ENCODE measurements around the gene SBF2. TPM values are rescaled to one million over a fixed set of nuclear protein-coding genes. Genes with fewer than 3 reads are reported as not detected.

Gene SBF2
- total and polyA plus RNA-seq, 2 of the 13 experiments (the other 11 are each of a cell fraction or from before 2014, with no cell fraction given): 24.0 to 45.8 TPM

GRCh38 chr11:9757809-9758636, 536.0 kb downstream of the SBF2 start (continued):
- TF ChIP-seq ZNF572 (CRISPR knock-in tag; IDR thresholded peaks at IDR 0.05) (no peak), ZNF879 (CRISPR knock-in tag; IDR thresholded peaks at IDR 0.05) (peak; percentile 47; the same call in 1 of the 2 replicates), RBFOX2 (IDR thresholded peaks at IDR 0.05; ENCODE audit: low read depth, low read length) (peak; percentile 82), ZNF644 (CRISPR knock-in tag; IDR thresholded peaks at IDR 0.05; ENCODE audit: low read depth) (no peak), PATZ1 (CRISPR knock-in tag; IDR thresholded peaks at IDR 0.05) (peak; percentile 93), ZNF557 (CRISPR knock-in tag; IDR thresholded peaks at IDR 0.05) (no peak), HNRNPK (IDR thresholded peaks at IDR 0.05; ENCODE audit: low read depth, low read length, poor library complexity, severe bottlenecking) (no peak), DR1 (CRISPR knock-in tag; IDR thresholded peaks at IDR 0.05) (no peak; the same call in 1 of the 2 replicates), HOXA9 (CRISPR knock-in tag; IDR thresholded peaks at IDR 0.05; ENCODE audit: borderline replicate concordance) (no peak), ZNF749 (CRISPR knock-in tag; IDR thresholded peaks at IDR 0.05; ENCODE audit: borderline replicate concordance) (0 out of 2 replicates have a peak, but pooled peaks have one; percentile 55), ETV5 (CRISPR knock-in tag; IDR thresholded peaks at IDR 0.05; ENCODE audit: borderline replicate concordance) (peak; percentile 11; the same call in 1 of the 2 replicates), BRCA1 (CRISPR knock-in tag; IDR thresholded peaks at IDR 0.05) (no peak), ZNF383 (CRISPR knock-in tag; IDR thresholded peaks at IDR 0.05; ENCODE audit: borderline replicate concordance) (no peak), HDAC2 (CRISPR knock-in tag; IDR thresholded peaks at IDR 0.05) (0 out of 2 replicates have a peak, but pooled peaks have one; percentile 44), CTCF (CRISPR knock-in tag; IDR thresholded peaks at IDR 0.05) (peak; percentile 71; the same call in 1 of the 2 replicates), ZSCAN30 (CRISPR knock-in tag; IDR thresholded peaks at IDR 0.05) (0 out of 2 replicates have a peak, but pooled peaks have one; percentile 50), ZNF510 (CRISPR knock-in tag; IDR thresholded peaks at IDR 0.05; ENCODE audit: low read depth) (no peak), ZSCAN31 (CRISPR knock-in tag; IDR thresholded peaks at IDR 0.05; ENCODE audit: low read depth) (peak; percentile 27; the same call in 1 of the 2 replicates), HDAC1 (CRISPR knock-in tag; IDR thresholded peaks at IDR 0.05) (no peak; the same call in 1 of the 2 replicates), TEF (CRISPR knock-in tag; IDR thresholded peaks at IDR 0.05) (peak; percentile 7; the same call in 1 of the 2 replicates), FOXO1 (CRISPR knock-in tag; IDR thresholded peaks at IDR 0.05) (no peak), HIVEP1 (CRISPR knock-in tag; IDR thresholded peaks at IDR 0.05) (peak; percentile 82; the same call in 1 of the 2 replicates), GATAD2A (CRISPR knock-in tag; IDR thresholded peaks at IDR 0.05) (peak; percentile 66; the same call in 1 of the 2 replicates), TFDP2 (CRISPR knock-in tag; IDR thresholded peaks at IDR 0.05) (peak; percentile 25; the same call in 1 of the 2 replicates), ATF7-NPFF (CRISPR knock-in tag; IDR thresholded peaks at IDR 0.05; ENCODE audit: low read depth) (peak; percentile 34; the same call in 1 of the 2 replicates)
